Lung (tissue), 12 donors: ENCODE measurements around the gene DHX15. TPM values are rescaled to one million over a fixed set of nuclear protein-coding genes. Genes with fewer than 3 reads are reported as not detected.
"Not testable (repeated sequence)": the region's sequence is repeated elsewhere in the genome, so short reads cannot be mapped to it uniquely, and the experiment has no call there.

Experiments used
- ATAC-seq: fragments of 200-7000 bp; cut with Tn5 transposase; one replicate; pipeline ENCODE4 v1.9.1; 2020; ENCODE audit warnings: moderate number of reproducible peaks; ENCODE audit not compliant: insufficient read depth, low FRiP score
- DNase-seq, 3 donors: peaks; one replicate each; pipeline ENCODE4 v3.0.0-alpha.2; 2013 to 2017
- H3K27ac ChIP-seq, 2 donors: one replicate each; pipeline ENCODE4 v1.5.1; 2013; ENCODE audit warnings: mild to moderate bottlenecking in 2 of 2, moderate library complexity in 2 of 2, control low read depth in 1 of 2, inconsistent platforms in 1 of 2, low read depth in 1 of 2, low read length in 1 of 2
- H3K27me3 ChIP-seq, 3 donors: one replicate each; pipeline ENCODE4 v1.5.1; 2013; ENCODE audit warnings: low read length in 2 of 3; ENCODE audit not compliant: control insufficient read depth in 3 of 3, insufficient read depth in 3 of 3
- H3K36me3 ChIP-seq, 4 donors: one replicate each; pipeline ENCODE4 v1.5.1; 2013; ENCODE audit warnings: low read length in 4 of 4, mild to moderate bottlenecking in 1 of 4, moderate library complexity in 1 of 4; ENCODE audit not compliant: control insufficient read depth in 4 of 4, insufficient read depth in 4 of 4
- H3K4me1 ChIP-seq, 5 donors: one replicate each; pipeline ENCODE4 v1.5.1; 2013; ENCODE audit warnings: low read length in 5 of 5, mild to moderate bottlenecking in 2 of 5, moderate library complexity in 1 of 5; ENCODE audit not compliant: control insufficient read depth in 5 of 5, insufficient read depth in 5 of 5
- H3K4me3 ChIP-seq: one replicate; pipeline ENCODE4 v1.5.1; 2013; ENCODE audit warnings: mild to moderate bottlenecking, control low read depth, moderate library complexity
- H3K9ac ChIP-seq, 2 donors: one replicate each; pipeline ENCODE4 v1.5.1; 2013; ENCODE audit warnings: low read length in 2 of 2, control low read depth in 1 of 2; ENCODE audit not compliant: insufficient read depth in 1 of 2
- H3K9me3 ChIP-seq, 4 donors: one replicate each; pipeline ENCODE4 v1.5.1; 2013; ENCODE audit warnings: low read length in 3 of 4, mild to moderate bottlenecking in 1 of 4, moderate library complexity in 1 of 4; ENCODE audit not compliant: control insufficient read depth in 4 of 4, insufficient read depth in 3 of 4
- WGBS, 2 donors: extraction: QIAGEN DNeasy Blood & Tissue Kit; methylation state at CpG; one replicate each; pipeline ENCODE4 v1.1.7; 2013; 5-methylcytosine and 5-hydroxymethylcytosine counted together
- polyA plus RNA-seq, 2 donors: library from polyadenylated mRNA; stranded (reverse); fragments of 200-250 nt; gene quantifications; one replicate each; pipeline ENCODE4 v1.2.1, GENCODE V29; 2013
- total RNA-seq, 2 donors: library from RNA; depleted of rRNA in 1 of 2; stranded (reverse); fragments of >200 nt in 1 of 2; gene quantifications; one replicate each; pipeline ENCODE4 v1.2.1, GENCODE V29; 2014 to 2021
- TF ChIP-seq, protein P1 (sequence below): IDR thresholded peaks from 2 replicates; pipeline ENCODE4 v1.5.1; 2012; ENCODE audit warnings: mild to moderate bottlenecking; ENCODE audit errors: control extremely low read depth, extremely low read depth
- donor health status: control.
- donor health status: control.
- donor health status: Bipolar disorder and iron deficiency.
- donor health status: healthy.
- donor health status: DM: yes; HTN: yes; CAD: no.

DHX15 gene
- total and polyA plus RNA-seq, 4 donors: 60.3 to 292 (median 88.0) TPM

DNA sequence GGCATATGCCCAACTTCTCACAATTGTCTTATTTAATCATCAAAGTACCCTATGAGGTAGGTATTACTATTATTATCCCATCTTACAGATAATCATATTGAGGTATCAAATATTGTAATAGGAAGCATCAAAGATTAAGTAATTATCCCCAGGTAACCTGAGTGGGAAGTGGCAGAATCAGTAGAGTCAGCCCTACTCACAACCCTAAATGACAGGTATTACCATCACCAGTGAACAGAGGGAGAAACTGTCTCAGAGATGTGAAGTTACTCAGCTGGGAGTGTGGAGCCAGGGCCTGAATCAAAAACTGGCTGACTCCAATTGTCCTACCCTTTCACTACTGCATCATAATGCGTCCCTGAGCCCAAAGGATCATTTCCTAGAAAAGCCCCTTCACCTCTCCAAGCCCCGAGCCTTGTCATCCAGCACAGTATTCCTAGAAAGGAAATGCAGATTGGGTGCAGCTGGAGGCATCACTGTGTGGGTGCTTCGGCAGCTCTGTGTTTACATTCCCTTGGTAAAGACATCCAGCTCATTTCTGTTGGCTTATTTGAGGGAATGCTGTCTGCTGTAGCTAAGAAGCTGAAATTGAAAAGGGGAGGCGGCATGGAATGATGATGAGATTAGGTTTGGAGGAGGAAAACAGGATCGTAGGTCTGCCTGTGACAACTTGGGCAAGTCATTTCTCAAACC lies 72.8 kb downstream of the DHX15 start:
- TF ChIP-seq, protein P1, sequence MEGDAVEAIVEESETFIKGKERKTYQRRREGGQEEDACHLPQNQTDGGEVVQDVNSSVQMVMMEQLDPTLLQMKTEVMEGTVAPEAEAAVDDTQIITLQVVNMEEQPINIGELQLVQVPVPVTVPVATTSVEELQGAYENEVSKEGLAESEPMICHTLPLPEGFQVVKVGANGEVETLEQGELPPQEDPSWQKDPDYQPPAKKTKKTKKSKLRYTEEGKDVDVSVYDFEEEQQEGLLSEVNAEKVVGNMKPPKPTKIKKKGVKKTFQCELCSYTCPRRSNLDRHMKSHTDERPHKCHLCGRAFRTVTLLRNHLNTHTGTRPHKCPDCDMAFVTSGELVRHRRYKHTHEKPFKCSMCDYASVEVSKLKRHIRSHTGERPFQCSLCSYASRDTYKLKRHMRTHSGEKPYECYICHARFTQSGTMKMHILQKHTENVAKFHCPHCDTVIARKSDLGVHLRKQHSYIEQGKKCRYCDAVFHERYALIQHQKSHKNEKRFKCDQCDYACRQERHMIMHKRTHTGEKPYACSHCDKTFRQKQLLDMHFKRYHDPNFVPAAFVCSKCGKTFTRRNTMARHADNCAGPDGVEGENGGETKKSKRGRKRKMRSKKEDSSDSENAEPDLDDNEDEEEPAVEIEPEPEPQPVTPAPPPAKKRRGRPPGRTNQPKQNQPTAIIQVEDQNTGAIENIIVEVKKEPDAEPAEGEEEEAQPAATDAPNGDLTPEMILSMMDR: no peak
- H3K27me3 ChIP-seq: no peaks in the 10 kb centered on the region
- H3K9ac ChIP-seq: no peak overlapping the region
- H3K4me3 ChIP-seq: no peak overlapping the region
- H3K9me3 ChIP-seq: no peaks in the 10 kb centered on the region
- 69 to 78% methylated on average over 5 of the region's 5 CpGs for WGBS, 2 donors
- no peak for ATAC-seq
- peak; percentile 24 to 37 (median 28) for DNase-seq
- peaks cover 0 to 4% (median 1%) of the 10 kb centered on the region in 4 donors for H3K36me3 ChIP-seq
- H3K4me1 ChIP-seq: no peaks in the 10 kb centered on the region
- H3K27ac ChIP-seq: no peak overlapping the region

- WGBS, 2 donors: 97% methylated on average over 5 of the region's 5 CpGs
- ATAC-seq: no peak
Observed at GRCh38 chr4:24510091-24510490, 74.3 kb downstream of the DHX15 start.

DNA sequence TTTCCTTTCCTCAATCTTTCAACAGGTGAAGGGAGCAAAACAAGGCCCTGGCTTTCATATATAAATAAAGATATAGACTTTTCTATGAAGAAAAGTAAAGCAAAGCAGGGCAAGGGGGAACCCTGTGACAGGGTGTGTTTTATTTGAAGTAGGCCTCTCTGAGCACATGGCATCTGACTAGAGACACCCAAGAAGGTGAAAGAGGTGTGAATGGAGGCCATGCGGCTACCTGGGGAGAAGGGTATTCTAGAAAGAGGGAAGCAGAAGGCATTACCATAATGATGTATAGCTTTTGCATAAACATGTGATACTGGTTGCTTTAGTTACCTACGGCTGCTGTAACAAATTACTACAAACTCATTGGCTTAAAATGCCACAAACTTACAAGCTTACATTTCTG lies 75.8 kb downstream of the DHX15 start:
- Histone ChIP-seq H3K27me3 (no peaks in the 10 kb centered on the region), H3K9me3 (no peaks in the 10 kb centered on the region), H3K9ac (no peak overlapping the region), H3K27ac (no peak overlapping the region), H3K36me3 (no peaks in the 10 kb centered on the region), H3K4me3 (no peak overlapping the region), H3K4me1 (no peaks in the 10 kb centered on the region)
- WGBS, 2 donors: 98% methylated on average over 2 of the region's 2 CpGs
- ATAC-seq (no peak), DNase-seq (no peak)
- TF ChIP-seq, protein P1: no peak

More at GRCh38 chr4:24510091-24510490, 74.3 kb downstream of the DHX15 start:
- H3K9ac ChIP-seq: no peak overlapping the region
- H3K9me3 ChIP-seq: no peaks in the 10 kb centered on the region
- TF ChIP-seq, protein P1: no peak
- no peaks in the 10 kb centered on the region for H3K27me3 ChIP-seq
- no peaks in the 10 kb centered on the region for H3K4me1 ChIP-seq
- no peak for DNase-seq
- peaks cover 0 to 4% (median 1%) of the 10 kb centered on the region in 4 donors for H3K36me3 ChIP-seq
- H3K27ac ChIP-seq: no peak overlapping the region
- no peak overlapping the region for H3K4me3 ChIP-seq

- TF ChIP-seq, protein P1: no peak
- Histone ChIP-seq H3K4me3 (no peak overlapping the region), H3K4me1 (no peaks in the 10 kb centered on the region), H3K27ac (no peak overlapping the region), H3K27me3 (no peaks in the 10 kb centered on the region), H3K9me3 (no peaks in the 10 kb centered on the region), H3K9ac (no peak overlapping the region), H3K36me3 (no peaks in the 10 kb centered on the region)
- DNase-seq (no peak), ATAC-seq (no peak)
- 89 to 92% methylated on average over 7 of the region's 7 CpGs for WGBS, 2 donors
Observed at GRCh38 chr4:24507439-24507838, 76.9 kb downstream of the DHX15 start.

GRCh38 chr4:24503090-24503489 lies 81.3 kb downstream of the DHX15 start:
- H3K4me3 ChIP-seq, H3K9me3 ChIP-seq, H3K9ac ChIP-seq, H3K27ac ChIP-seq, H3K27me3 ChIP-seq, H3K4me1 ChIP-seq, ATAC-seq, DNase-seq, H3K36me3 ChIP-seq: not testable (repeated sequence)
- 90 to 96% methylated on average over 10 of the region's 10 CpGs for WGBS, 2 donors
